Esophagus squamous epithelium (tissue), 4 donors: ENCODE results near the gene RFC5.

Experiments
- POLR2A ChIP-seq, 4 donors: fragments of 450-650 bp; IDR thresholded peaks; one replicate each; pipeline ENCODE4 v1.6.1; 2017; ENCODE audit warnings: antibody characterized with exemption in 4 of 4, mild to moderate bottlenecking in 4 of 4, moderate library complexity in 3 of 4
- TF ChIP-seq, protein P1 (sequence below), 6 experiments: fragments of 450-650 bp in 4 of 6; fragments of 200-600 bp in 2 of 6; sonication (generic) in 2 of 6; IDR thresholded peaks; one replicate each; pipeline ENCODE4 v1.5.1; 2016 to 2019; ENCODE audit warnings: antibody characterized with exemption in 6 of 6, mild to moderate bottlenecking in 4 of 6, moderate library complexity in 4 of 6

DNA sequence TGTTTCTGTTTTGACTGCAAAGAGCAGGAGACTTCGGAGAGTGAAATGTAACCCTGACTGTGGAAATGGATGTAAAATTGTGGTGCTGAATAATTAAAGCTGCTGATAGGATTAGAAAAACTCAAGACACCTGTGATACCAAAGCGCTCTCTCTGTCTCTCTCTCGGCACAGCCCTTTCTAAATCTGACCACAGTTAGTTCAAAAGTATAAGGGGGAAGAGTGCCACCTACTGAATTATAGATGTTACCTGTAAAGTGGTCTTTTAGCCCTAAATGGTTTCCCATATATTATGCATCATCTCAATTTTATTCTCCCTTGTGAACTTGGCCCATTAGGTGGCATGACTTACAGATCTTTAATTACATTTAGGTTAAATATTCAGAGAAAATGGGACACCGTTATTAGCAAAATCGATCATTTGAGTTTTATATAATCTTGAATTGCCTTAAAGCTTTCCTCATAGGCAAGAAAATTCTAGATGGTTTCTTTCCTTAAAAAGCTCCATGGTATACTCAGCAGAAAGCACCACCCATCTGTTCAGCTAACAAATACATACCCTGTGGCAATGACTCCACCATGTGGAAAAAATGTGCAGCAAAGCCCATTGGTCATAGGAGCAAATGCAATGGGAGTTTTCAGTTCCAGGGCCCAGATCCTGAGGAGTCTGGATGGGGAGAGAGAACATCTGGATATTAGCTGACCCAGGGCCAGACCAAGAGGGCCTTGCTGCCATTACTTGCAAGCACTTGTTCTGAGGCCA is 18.1 kb downstream of the RFC5 start:
- TF ChIP-seq, protein P1, sequence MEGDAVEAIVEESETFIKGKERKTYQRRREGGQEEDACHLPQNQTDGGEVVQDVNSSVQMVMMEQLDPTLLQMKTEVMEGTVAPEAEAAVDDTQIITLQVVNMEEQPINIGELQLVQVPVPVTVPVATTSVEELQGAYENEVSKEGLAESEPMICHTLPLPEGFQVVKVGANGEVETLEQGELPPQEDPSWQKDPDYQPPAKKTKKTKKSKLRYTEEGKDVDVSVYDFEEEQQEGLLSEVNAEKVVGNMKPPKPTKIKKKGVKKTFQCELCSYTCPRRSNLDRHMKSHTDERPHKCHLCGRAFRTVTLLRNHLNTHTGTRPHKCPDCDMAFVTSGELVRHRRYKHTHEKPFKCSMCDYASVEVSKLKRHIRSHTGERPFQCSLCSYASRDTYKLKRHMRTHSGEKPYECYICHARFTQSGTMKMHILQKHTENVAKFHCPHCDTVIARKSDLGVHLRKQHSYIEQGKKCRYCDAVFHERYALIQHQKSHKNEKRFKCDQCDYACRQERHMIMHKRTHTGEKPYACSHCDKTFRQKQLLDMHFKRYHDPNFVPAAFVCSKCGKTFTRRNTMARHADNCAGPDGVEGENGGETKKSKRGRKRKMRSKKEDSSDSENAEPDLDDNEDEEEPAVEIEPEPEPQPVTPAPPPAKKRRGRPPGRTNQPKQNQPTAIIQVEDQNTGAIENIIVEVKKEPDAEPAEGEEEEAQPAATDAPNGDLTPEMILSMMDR (IDR thresholded peaks at IDR 0.05), result no peak
- no peak for TF ChIP-seq POLR2A (IDR thresholded peaks at IDR 0.05)
